K562 (cell line): Measurements from ENCODE around the gene SCARF2. TPM values are rescaled to one million over a fixed set of nuclear protein-coding genes. Genes with fewer than 3 reads are reported as not detected.

ENCODE experiments used
- ATF3 ChIP-seq, 2 experiments: fragments of 450-650 bp in 1 of 2; sonication (generic) in 1 of 2; formaldehyde crosslinking in 1 of 2; IDR thresholded peaks in 1 of 2; conservative IDR thresholded peaks in 1 of 2; 2 replicates each; pipeline versions ENCODE4 v1.6.1 to v1.8.1; 2016 to 2023; ENCODE audit warnings: mild to moderate bottlenecking in 2 of 2, moderate library complexity in 2 of 2, inconsistent platforms in 1 of 2, missing genetic modification reagents in 1 of 2
- CEBPG ChIP-seq, 3 experiments: fragments of 200-800 bp in 1 of 3; sonication (Bioruptor generic) in 1 of 3; sonication (generic) in 1 of 3; formaldehyde crosslinking in 1 of 3; IDR thresholded peaks in 2 of 3; conservative IDR thresholded peaks in 1 of 3; 2 replicates each; pipeline versions ENCODE4 v1.6.1 to v1.8.0; 2016 to 2022; ENCODE audit warnings: missing compliant biosample characterization in 2 of 3, missing genetic modification characterization in 2 of 3, mild to moderate bottlenecking in 1 of 3, missing genetic modification reagents in 1 of 3
- E2F6 ChIP-seq, 2 experiments: IDR thresholded peaks; 2 replicates each; pipeline ENCODE4 v1.6.1; 2011; ENCODE audit warnings: borderline replicate concordance in 1 of 2, control low read depth in 1 of 2, low read depth in 1 of 2, low read length in 1 of 2, mild to moderate bottlenecking in 1 of 2, mixed read lengths in 1 of 2, moderate library complexity in 1 of 2; ENCODE audit not compliant: insufficient read depth in 1 of 2, insufficient read length in 1 of 2, poor library complexity in 1 of 2, severe bottlenecking in 1 of 2; ENCODE audit errors: extremely low read depth in 1 of 2
- KAT2B ChIP-seq: IDR thresholded peaks from one replicate; pipeline ENCODE4 v1.6.1; 2012; ENCODE audit warnings: low read depth, mild to moderate bottlenecking, control low read depth, inconsistent platforms, low read length, moderate library complexity
- MAZ ChIP-seq, 2 experiments: fragments of 450-650 bp in 1 of 2; sonication (generic) in 1 of 2; formaldehyde crosslinking; IDR thresholded peaks in 1 of 2; conservative IDR thresholded peaks in 1 of 2; 2 replicates each; pipeline versions ENCODE4 v1.4.0 to v1.5.0; 2020; ENCODE audit warnings: mild to moderate bottlenecking in 1 of 2, missing genetic modification reagents in 1 of 2
- MIER1 ChIP-seq: fragments of 450-650 bp; IDR thresholded peaks from 2 replicates; pipeline ENCODE4 v1.6.1; 2016; ENCODE audit warnings: antibody characterized with exemption, mild to moderate bottlenecking, low read depth
- MLX ChIP-seq, 2 experiments: fragments of 450-650 bp in 1 of 2; sonication (generic) in 1 of 2; formaldehyde crosslinking; conservative IDR thresholded peaks; 2 replicates each; pipeline versions ENCODE4 v1.4.0 to v1.8.1; 2020 to 2022; ENCODE audit warnings: mild to moderate bottlenecking in 1 of 2, missing genetic modification reagents in 1 of 2
- NONO ChIP-seq, 2 experiments: fragments of 200-400 bp in 1 of 2; fragments of 450-650 bp in 1 of 2; formaldehyde crosslinking in 1 of 2; IDR thresholded peaks; 2 replicates each; pipeline ENCODE4 v1.6.1; 2017; ENCODE audit warnings: low read depth in 2 of 2, mild to moderate bottlenecking in 2 of 2, moderate library complexity in 2 of 2, low read length in 1 of 2
- TCF7 ChIP-seq: sonication (generic); IDR thresholded peaks from 2 replicates; pipeline ENCODE4 v1.6.1; 2016; ENCODE audit warnings: antibody characterized with exemption, borderline replicate concordance
- TEAD1 ChIP-seq, 2 experiments: fragments of 450-650 bp in 1 of 2; sonication (generic) in 1 of 2; formaldehyde crosslinking; IDR thresholded peaks; 2 replicates each; pipeline versions ENCODE4 v1.4.0 to v1.8.0; 2020 to 2022; ENCODE audit warnings: mild to moderate bottlenecking in 2 of 2, missing genetic modification reagents in 1 of 2
- TEAD4 ChIP-seq, 2 experiments: sonication (generic) in 1 of 2; formaldehyde crosslinking in 1 of 2; IDR thresholded peaks; 2 replicates each; pipeline versions ENCODE4 v1.6.1 to v1.8.0; 2012 to 2022; ENCODE audit warnings: borderline replicate concordance in 1 of 2, inconsistent platforms in 1 of 2, low read length in 1 of 2, mild to moderate bottlenecking in 1 of 2, missing genetic modification reagents in 1 of 2
- USF1 ChIP-seq: sonication (generic); formaldehyde crosslinking; IDR thresholded peaks from 2 replicates; pipeline ENCODE4 v1.9.0; 2022; ENCODE audit warnings: mild to moderate bottlenecking, missing genetic modification reagents
- ZBTB5 ChIP-seq: fragments of 450-650 bp; IDR thresholded peaks from 2 replicates; pipeline ENCODE4 v1.6.1; 2017; ENCODE audit warnings: antibody characterized with exemption
- ZBTB7A ChIP-seq: IDR thresholded peaks from 2 replicates; pipeline ENCODE4 v1.6.1; 2011; ENCODE audit warnings: low read depth, mild to moderate bottlenecking, low read length, moderate library complexity, borderline replicate concordance; ENCODE audit not compliant: control insufficient read depth
- ZNF143 ChIP-seq: sonication (generic); formaldehyde crosslinking; IDR thresholded peaks from 2 replicates; pipeline ENCODE4 v1.9.0; 2022; ENCODE audit warnings: mild to moderate bottlenecking, missing genetic modification reagents
- ZNF57 ChIP-seq: fragments of 450-650 bp; formaldehyde crosslinking; IDR thresholded peaks from 2 replicates; pipeline ENCODE4 v1.4.0; 2020; ENCODE audit warnings: mild to moderate bottlenecking, moderate library complexity
- polyA plus RNA-seq, 8 experiments: library from polyadenylated mRNA; depleted of rRNA in 4 of 8; stranded (reverse) in 5 of 8; unstranded in 3 of 8; fragments of >200 nt; fragmentation: Nextera tagmentation in 2 of 8; fragmentation: Illumina TruSeq in 1 of 8; extraction: Ambion mirVana in 2 of 8; extraction: Trizol in 1 of 8; gene quantifications; 2 replicates each; pipeline versions ENCODE4 v1.2.1 to v1.2.3, GENCODE V29; 2011 to 2014; ENCODE audit warnings: inconsistent platforms in 1 of 8, missing spikeins in 1 of 8
- total RNA-seq, 7 experiments: library from RNA; depleted of rRNA in 6 of 7; stranded (reverse); fragments of >200 nt in 6 of 7; fragmentation: Illumina TruSeq in 2 of 7; extraction: Trizol in 2 of 7; gene quantifications; 2 replicates each; pipeline versions ENCODE4 v1.2.1 to v1.2.3, GENCODE V29; 2011 to 2021; ENCODE audit warnings: low replicate concordance in 1 of 7

Gene SCARF2
- total and polyA plus RNA-seq, 9 of the 15 experiments (the other 6 are each of a cell fraction or from before 2014, with no cell fraction given) = 0.06 to 0.32 (median 0.21) TPM; not detected in 5

GRCh38 chr22:20430720-20431510 lies 6.7 kb downstream of the SCARF2 start (continued):
- TF ChIP-seq ZNF57 (CRISPR knock-in tag) (0 out of 2 replicates have a peak, but pooled peaks have one; percentile 25), ZBTB7A (peak; percentile 38; the same call in 1 of the 2 replicates), TEAD1 (CRISPR knock-in tag; IDR thresholded peaks at IDR 0.05) (peak in 1 of 2 experiments; percentile 83; a peak in 1 of 4 replicates), USF1 (CRISPR knock-in tag) (peak; percentile 67), MIER1 (no peak), MAZ (CRISPR knock-in tag; conservative IDR thresholded peaks at IDR 0.05 in 1 of 2, IDR thresholded peaks at IDR 0.05 in 1 of 2) (0 out of 4 replicates have a peak, but pooled peaks of 1 of the 2 experiments have one; percentile 26), TEAD4 (IDR thresholded peaks at IDR 0.05; ENCODE audit: low read length) (no peak), TEAD4 (CRISPR knock-in tag; IDR thresholded peaks at IDR 0.05; ENCODE audit: borderline replicate concordance) (peak; percentile 87; the same call in 1 of the 2 replicates), NONO (IDR thresholded peaks at IDR 0.05; ENCODE audit: low read depth in 2 of 2, low read length in 1 of 2) (peak in 1 of 2 experiments; percentile 62; a peak in 1 of 4 replicates), CEBPG (CRISPR knock-in tag; IDR thresholded peaks at IDR 0.05) (peak; percentile 65; the same call in 1 of the 2 replicates), CEBPG (tag; conservative IDR thresholded peaks at IDR 0.05 in 1 of 2, IDR thresholded peaks at IDR 0.05 in 1 of 2) (no peak), ZBTB5 (no peak), E2F6 (IDR thresholded peaks at IDR 0.05; ENCODE audit: borderline replicate concordance in 1 of 2, extremely low read depth in 1 of 2, insufficient read depth in 1 of 2, insufficient read length in 1 of 2, low read depth in 1 of 2, low read length in 1 of 2, poor library complexity in 1 of 2, severe bottlenecking in 1 of 2) (peak in 1 of 2 experiments; percentile 0), ZNF143 (CRISPR knock-in tag) (peak; percentile 58; the same call in 1 of the 2 replicates), MLX (CRISPR knock-in tag; conservative IDR thresholded peaks at IDR 0.05) (peak; percentile 45 to 57; a peak in 1 of 4 replicates), KAT2B (no peak), TCF7 (0 out of 2 replicates have a peak, but pooled peaks have one; percentile 19), ATF3 (IDR thresholded peaks at IDR 0.05) (peak; percentile 60), ATF3 (CRISPR knock-in tag; conservative IDR thresholded peaks at IDR 0.05) (no peak)
